ENCODE measurements around the gene CARF.

Gene CARF

GRCh38 chr2:203033395-203033794, 121.3 kb downstream of the CARF start:
- H3K4me3 ChIP-seq (ENCODE audit: low read depth, low read length) = no peak overlapping the region
- H3K9me3 ChIP-seq (ENCODE audit: control insufficient read depth, insufficient read depth, low read length) = no peaks in the 10 kb centered on the region
- H3K36me3 ChIP-seq (ENCODE audit: control insufficient read depth, insufficient read depth, low read length) = no peaks in the 10 kb centered on the region
- no peak overlapping the region for H3K9ac ChIP-seq (ENCODE audit: low read depth, low read length)
- H3K4me1 ChIP-seq (ENCODE audit: control insufficient read depth, insufficient read depth, low read length) = no peaks in the 10 kb centered on the region
- H3K27me3 ChIP-seq (ENCODE audit: control insufficient read depth, insufficient read depth, low read length) = no peaks in the 10 kb centered on the region

GRCh38 chr2:203035879-203036470, 123.9 kb downstream of the CARF start:
- H3K9ac ChIP-seq (ENCODE audit: low read depth, low read length) = no peak overlapping the region
- no peaks in the 10 kb centered on the region for H3K27me3 ChIP-seq (ENCODE audit: control insufficient read depth, insufficient read depth, low read length)
- H3K4me3 ChIP-seq (ENCODE audit: low read depth, low read length) = no peak overlapping the region
- H3K4me1 ChIP-seq (ENCODE audit: control insufficient read depth, insufficient read depth, low read length) = no peaks in the 10 kb centered on the region
- no peaks in the 10 kb centered on the region for H3K9me3 ChIP-seq (ENCODE audit: control insufficient read depth, insufficient read depth, low read length)
- no peaks in the 10 kb centered on the region for H3K36me3 ChIP-seq (ENCODE audit: control insufficient read depth, insufficient read depth, low read length)

Measured in iPS-15b (cell line).